Small intestine (tissue), 7 donors: ENCODE data around the gene AKAP6. TPM values are rescaled to one million over a fixed set of nuclear protein-coding genes. Genes with fewer than 3 reads are reported as not detected.
A peak's percentile ranks its signal among the peaks of the same experiment; 100 is the strongest.

Source experiments
- DNase-seq, 2 donors: peaks; one replicate each; pipeline versions ENCODE4 v3.0.0 to v3.0.0-alpha.2; 2013
- FAIRE-seq: peaks from 2 replicates; lab custom pipeline; 2012; peaks lifted over from hg19 to GRCh38; lab: Jason Lieb, UNC
- H3K27ac ChIP-seq, 3 donors: one replicate each; pipeline ENCODE4 v1.5.1; 2013; ENCODE audit warnings: low read length in 2 of 3, mild to moderate bottlenecking in 2 of 3, control low read depth in 1 of 3, inconsistent platforms in 1 of 3, low read depth in 1 of 3, moderate library complexity in 1 of 3
- H3K27me3 ChIP-seq, 3 donors: one replicate each; pipeline ENCODE4 v1.6.1; 2013; ENCODE audit warnings: low read length in 3 of 3, inconsistent platforms in 1 of 3; ENCODE audit not compliant: control insufficient read depth in 3 of 3, insufficient read depth in 3 of 3
- H3K36me3 ChIP-seq, 3 donors: one replicate each; pipeline ENCODE4 v1.6.1; 2013; ENCODE audit warnings: low read length in 3 of 3, inconsistent platforms in 1 of 3, low read depth in 1 of 3, mild to moderate bottlenecking in 1 of 3, moderate library complexity in 1 of 3; ENCODE audit not compliant: control insufficient read depth in 3 of 3, insufficient read depth in 2 of 3
- H3K4me1 ChIP-seq, 3 donors: one replicate each; pipeline ENCODE4 v1.6.1; 2013; ENCODE audit warnings: low read length in 2 of 3, inconsistent platforms in 1 of 3, low read depth in 1 of 3, mild to moderate bottlenecking in 1 of 3, moderate library complexity in 1 of 3; ENCODE audit not compliant: control insufficient read depth in 3 of 3, insufficient read depth in 2 of 3
- H3K4me3 ChIP-seq, 3 donors: one replicate each; pipeline ENCODE4 v1.5.1; 2013; ENCODE audit warnings: low read length in 3 of 3, control low read depth in 1 of 3, inconsistent platforms in 1 of 3, low read depth in 1 of 3, mild to moderate bottlenecking in 1 of 3, moderate library complexity in 1 of 3
- H3K9me3 ChIP-seq, 2 donors: one replicate each; pipeline ENCODE4 v1.6.1; 2013; ENCODE audit warnings: low read depth in 1 of 2, low read length in 1 of 2; ENCODE audit not compliant: control insufficient read depth in 2 of 2, insufficient read depth in 1 of 2
- WGBS, 3 donors: extraction: QIAGEN DNeasy Blood & Tissue Kit; methylation state at CpG; one replicate each; pipeline ENCODE4 v1.1.7; 2013; 5-methylcytosine and 5-hydroxymethylcytosine counted together
- polyA plus RNA-seq, 4 donors: library from polyadenylated mRNA; stranded (reverse) in 3 of 4; unstranded in 1 of 4; fragments of 200-250 nt in 3 of 4; fragments of 120-200 nt in 1 of 4; gene quantifications; one replicate each; pipeline versions ENCODE4 v1.2.1 to v1.2.3, GENCODE V29; 2013
- donor health status: healthy with polysubstance abuse.
- donor health status: control.
- donor health status: control.
- donor health status: Bipolar disorder and iron deficiency.
- donor health status: healthy.

Gene AKAP6
- polyA plus RNA-seq, 4 donors = 0.45 to 3.6 (median 0.96) TPM

DNA sequence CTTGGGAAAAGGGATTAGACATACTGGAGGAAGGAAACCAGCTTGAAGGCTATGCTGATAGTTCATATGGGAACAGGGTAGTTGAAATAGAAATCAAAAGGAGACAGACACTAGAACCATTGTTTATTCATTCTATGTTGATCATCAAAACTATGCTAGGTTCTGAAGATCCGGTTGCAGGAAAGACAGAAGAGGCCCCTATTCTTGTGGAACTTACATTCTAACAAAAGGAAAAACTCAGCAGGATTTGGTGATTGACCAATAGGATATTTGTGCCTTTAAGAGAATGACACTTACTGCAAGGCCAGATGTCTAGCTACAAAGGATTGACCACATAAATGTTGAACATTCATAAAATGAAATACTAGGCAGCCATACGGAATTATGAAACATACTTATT is 179.2 kb downstream of the AKAP6 start:
- 76 to 85% (median 80%) methylated on average over 2 of the region's 2 CpGs for WGBS, 3 donors
- Histone ChIP-seq H3K36me3 (no peaks in the 10 kb centered on the region), H3K4me3 (no peak overlapping the region), H3K9me3 (no peaks in the 10 kb centered on the region), H3K27me3 (no peaks in the 10 kb centered on the region), H3K4me1 (peaks cover 0 to under 1% (median 0%) of the 10 kb centered on the region in 3 donors), H3K27ac (no peak overlapping the region)
- DNase-seq (no peak), FAIRE-seq (no peak)

DNA sequence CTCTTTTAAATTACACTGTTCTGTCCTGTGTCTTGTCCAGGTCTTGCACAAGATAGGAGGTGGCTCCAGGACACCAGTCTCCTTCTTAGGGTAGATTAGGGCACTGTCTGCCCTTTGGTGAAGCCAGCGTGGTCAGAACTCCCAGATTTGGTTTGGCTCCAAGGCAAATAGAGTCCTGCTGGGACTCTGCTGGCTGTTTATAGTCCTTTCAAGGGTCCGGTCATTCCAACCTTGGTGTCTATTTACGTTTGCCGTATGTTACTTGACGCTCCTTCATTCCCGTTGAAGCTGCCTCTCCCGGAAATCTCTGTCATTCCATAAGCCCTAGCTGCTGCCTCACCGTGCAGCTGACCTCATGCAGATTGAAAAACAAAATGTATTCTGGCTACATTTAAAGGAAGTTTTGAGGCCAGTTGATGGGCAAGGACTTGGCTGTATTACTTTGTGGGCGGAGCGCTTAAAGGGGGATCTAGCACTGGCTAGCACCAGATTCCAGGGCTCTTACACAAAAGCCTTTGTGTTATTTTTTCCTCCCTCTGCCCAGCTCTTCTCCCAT is 180.6 kb downstream of the AKAP6 start:
- H3K36me3 ChIP-seq = no peaks in the 10 kb centered on the region
- no peak for DNase-seq
- WGBS, 3 donors = 71 to 84% (median 74%) methylated on average over 10 of the region's 10 CpGs
- no peak overlapping the region for H3K4me3 ChIP-seq
- H3K4me1 ChIP-seq = peaks cover 0 to 4% (median under 1%) of the 10 kb centered on the region in 3 donors
- peak overlapping the region in 1 of 3 donors; percentile 55 for H3K27ac ChIP-seq
- H3K9me3 ChIP-seq = no peaks in the 10 kb centered on the region
- FAIRE-seq = no peak
- H3K27me3 ChIP-seq = no peaks in the 10 kb centered on the region

DNA sequence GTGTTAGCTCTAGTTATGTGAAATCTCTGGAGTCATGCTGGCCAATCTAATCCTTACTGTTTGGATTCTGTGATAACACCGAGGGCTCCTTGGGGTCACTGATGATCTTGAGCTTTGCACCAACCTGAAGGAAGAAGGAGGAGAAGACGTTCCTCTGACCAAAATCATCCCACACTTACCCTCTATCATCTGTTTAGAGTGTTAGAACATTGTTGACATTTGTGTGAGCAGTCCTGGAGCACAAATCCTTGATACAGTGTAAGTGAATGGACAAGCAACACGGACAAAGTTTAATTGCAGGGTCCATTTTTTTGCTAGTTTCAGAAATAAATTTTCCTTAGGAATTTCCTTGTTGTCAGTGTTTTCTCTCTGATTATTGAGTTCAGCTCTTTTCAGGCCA is 181.7 kb downstream of the AKAP6 start:
- WGBS, 3 donors = 55 to 69% (median 63%) methylated on average over 3 of the region's 3 CpGs
- H3K4me1 ChIP-seq = peaks cover 0 to 5% (median 2%) of the 10 kb centered on the region in 3 donors
- no peak overlapping the region for H3K27ac ChIP-seq
- H3K4me3 ChIP-seq = no peak overlapping the region
- no peak for FAIRE-seq
- no peaks in the 10 kb centered on the region for H3K9me3 ChIP-seq
- DNase-seq = no peak
- no peaks in the 10 kb centered on the region for H3K27me3 ChIP-seq
- no peaks in the 10 kb centered on the region for H3K36me3 ChIP-seq

DNA sequence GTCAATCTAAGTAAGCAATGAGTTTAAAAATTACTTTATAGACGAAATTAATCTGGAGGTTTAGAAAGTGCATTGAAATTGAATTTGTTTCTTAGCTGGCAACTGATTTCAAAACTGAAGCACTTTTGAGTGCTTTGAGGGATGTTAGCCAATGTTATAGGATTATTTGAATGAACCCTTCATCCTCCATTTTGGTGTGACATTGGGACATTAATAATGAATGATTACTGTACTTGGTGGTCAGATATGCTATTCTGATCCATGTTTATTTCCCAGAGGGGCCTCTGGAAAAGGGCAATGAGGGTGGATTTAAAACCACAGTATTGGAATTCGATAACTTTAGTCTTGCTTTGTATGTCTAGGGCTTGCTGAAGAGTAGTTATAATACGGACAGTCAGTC is 183.2 kb downstream of the AKAP6 start:
- H3K27me3 ChIP-seq = no peaks in the 10 kb centered on the region
- DNase-seq (no peak), FAIRE-seq (no peak)
- WGBS, 3 donors = 64 to 82% (median 82%) methylated on average over 3 of the region's 3 CpGs
- H3K9me3 ChIP-seq = no peaks in the 10 kb centered on the region
- H3K4me1 ChIP-seq = peaks cover 0 to 5% (median 2%) of the 10 kb centered on the region in 3 donors
- no peak overlapping the region for H3K27ac ChIP-seq
- H3K4me3 ChIP-seq = no peak overlapping the region
- H3K36me3 ChIP-seq = no peaks in the 10 kb centered on the region

DNA sequence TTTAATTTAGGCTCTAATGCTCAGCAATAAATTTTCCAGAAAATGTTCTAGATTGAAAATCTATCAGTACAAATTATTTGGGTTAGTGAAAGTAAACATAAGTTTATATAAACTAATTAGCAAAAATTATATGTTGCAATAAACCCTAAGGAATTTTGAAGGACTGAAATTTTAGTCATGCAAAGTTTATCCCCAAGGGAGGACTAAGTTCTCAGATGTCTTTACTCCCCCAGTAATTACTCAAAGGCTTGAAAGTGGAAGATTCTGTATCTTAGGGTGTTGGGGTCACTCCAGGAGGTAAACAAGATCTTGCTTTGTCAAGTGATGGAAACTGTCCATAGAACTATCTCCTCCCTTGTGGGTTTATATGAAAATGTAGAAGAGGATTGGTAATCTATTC is 183.7 kb downstream of the AKAP6 start:
- H3K9me3 ChIP-seq = peaks cover 0 to 4% of the 10 kb centered on the region in 2 donors
- no peaks in the 10 kb centered on the region for H3K27me3 ChIP-seq
- peaks cover 0 to 5% (median 2%) of the 10 kb centered on the region in 3 donors for H3K4me1 ChIP-seq
- no peak for FAIRE-seq
- H3K27ac ChIP-seq = no peak overlapping the region
- DNase-seq = no peak
- no peaks in the 10 kb centered on the region for H3K36me3 ChIP-seq
- no peak overlapping the region for H3K4me3 ChIP-seq

DNA sequence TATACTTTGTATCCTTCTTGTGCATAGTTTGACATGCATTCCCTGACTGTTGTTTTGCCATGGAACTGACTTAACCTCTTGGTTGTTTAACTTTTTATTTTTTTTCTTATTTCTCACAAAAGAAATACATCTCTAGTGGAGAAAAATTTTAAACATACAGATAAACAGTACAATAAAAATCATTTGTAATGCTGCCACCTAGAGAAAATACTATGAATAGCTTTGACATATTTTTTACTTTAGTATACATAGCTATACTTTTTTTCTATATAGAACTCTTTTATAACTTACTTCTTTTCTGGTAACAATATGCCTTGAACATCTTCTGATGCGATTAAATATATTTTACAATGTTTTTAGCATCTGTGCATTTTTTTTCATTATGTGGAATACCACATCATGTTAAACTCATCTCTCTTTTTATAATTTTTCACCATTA is 184.5 kb downstream of the AKAP6 start:
- no peak for FAIRE-seq

DNA sequence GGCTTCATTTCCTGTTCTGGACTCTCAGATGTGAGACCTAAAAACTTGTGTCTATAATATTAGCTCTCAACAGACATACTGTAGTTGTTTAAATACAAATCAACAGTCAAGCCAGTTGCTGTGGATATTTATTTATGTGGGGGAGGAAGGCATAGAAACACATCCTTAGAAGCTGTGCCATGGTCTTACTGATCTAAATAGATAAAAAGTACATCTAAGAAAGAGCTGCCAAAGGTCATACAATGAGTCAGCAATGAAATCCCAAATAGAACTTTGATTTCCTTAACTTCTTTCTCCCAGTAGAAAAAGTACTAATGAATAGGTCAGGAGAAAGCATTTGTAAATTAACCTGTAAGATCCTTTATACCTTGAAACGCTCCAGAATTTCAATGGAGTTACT is 185.1 kb downstream of the AKAP6 start:
- FAIRE-seq = peak; percentile 10
- H3K27me3 ChIP-seq = no peaks in the 10 kb centered on the region
- H3K4me1 ChIP-seq = peaks cover 0 to 5% (median 2%) of the 10 kb centered on the region in 3 donors
- no peak overlapping the region for H3K4me3 ChIP-seq
- peak in 1 of 2 donors; percentile 73 for DNase-seq
- peaks cover 0 to 4% of the 10 kb centered on the region in 2 donors for H3K9me3 ChIP-seq
- no peak overlapping the region for H3K27ac ChIP-seq
- 0 to 20% (median 3%) methylated on average over 1 of the region's 1 CpG for WGBS, 3 donors
- no peaks in the 10 kb centered on the region for H3K36me3 ChIP-seq

More for the DNA sequence above, 184.5 kb downstream of the AKAP6 start:
- Histone ChIP-seq H3K4me1 (peaks cover 0 to 5% (median 2%) of the 10 kb centered on the region in 3 donors), H3K27me3 (no peaks in the 10 kb centered on the region), H3K9me3 (peaks cover 0 to 4% of the 10 kb centered on the region in 2 donors), H3K27ac (no peak overlapping the region), H3K4me3 (no peak overlapping the region), H3K36me3 (no peaks in the 10 kb centered on the region)
- 67 to 89% (median 69%) methylated on average over 1 of the region's 1 CpG for WGBS, 3 donors
- peak in 1 of 2 donors; percentile 15 for DNase-seq

DNA sequence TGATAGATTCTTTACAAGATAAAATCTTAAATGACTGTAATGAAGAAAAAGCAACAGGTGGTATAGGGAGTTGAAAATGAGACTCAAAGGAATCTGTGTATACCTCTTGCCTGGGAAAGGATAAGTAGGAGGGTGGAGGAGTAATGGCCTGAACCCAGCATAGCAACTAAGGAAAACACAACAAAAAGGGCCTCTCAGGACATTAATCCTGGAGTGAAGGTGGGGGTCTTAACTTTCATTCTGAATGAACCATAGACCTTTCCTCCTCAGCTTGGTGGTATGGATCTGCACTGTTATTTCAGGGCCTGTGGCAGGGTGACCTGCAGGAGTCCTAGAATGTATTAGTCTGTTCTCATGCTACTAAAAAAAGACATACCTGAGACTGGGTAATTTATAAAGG is 185.6 kb downstream of the AKAP6 start:
- FAIRE-seq (no peak), DNase-seq (no peak)
- H3K4me1 ChIP-seq = peaks cover 0 to 5% (median 2%) of the 10 kb centered on the region in 3 donors
- no peak overlapping the region for H3K4me3 ChIP-seq
- H3K9me3 ChIP-seq = peaks cover 0 to 4% of the 10 kb centered on the region in 2 donors
- no peaks in the 10 kb centered on the region for H3K36me3 ChIP-seq
- no peaks in the 10 kb centered on the region for H3K27me3 ChIP-seq
- peak overlapping the region in 1 of 3 donors; percentile 60 for H3K27ac ChIP-seq
